Activated CD8-positive, alpha-beta T cell treated with anti-CD3 and anti-CD28 coated beads for 36 hours (primary cell): ENCODE measurements around the gene JMJD8. TPM values are rescaled to one million over a fixed set of nuclear protein-coding genes. Genes with fewer than 3 reads are reported as not detected.
A peak's percentile ranks its signal among the peaks of the same experiment; 100 is the strongest.

Experiments
- ATAC-seq: fragments of 200-7000 bp; cut with Tn5 transposase; one replicate; pipeline ENCODE4 v1.10.0; 2021; ENCODE audit warnings: mild to moderate bottlenecking, moderate library complexity
- CTCF ChIA-PET: fragments of 350-600 bp; sonication (Branson Sonifier 250); formaldehyde crosslinking; loops from one replicate; lab custom pipeline; 2021; ENCODE audit warnings: antibody characterized with exemption; lab: Charles Lee
- POLR2A ChIA-PET: fragments of 350-600 bp; sonication (Branson Sonifier 250); formaldehyde crosslinking; loops from one replicate; lab custom pipeline; 2021; ENCODE audit warnings: antibody characterized with exemption; lab: Charles Lee
- DNase-seq: peaks from one replicate; pipeline ENCODE4 v3.0.0-alpha.2; 2020
- H3K27ac Mint-ChIP-seq: one replicate; pipeline ENCODE4 v1.8.0; 2021; ENCODE audit warnings: mild to moderate bottlenecking, mixed read lengths
- H3K27me3 Mint-ChIP-seq: one replicate; pipeline ENCODE4 v1.8.0; 2021; ENCODE audit warnings: mixed read lengths
- H3K36me3 Mint-ChIP-seq: one replicate; pipeline ENCODE4 v1.8.0; 2021; ENCODE audit warnings: low read depth, mixed read lengths
- H3K4me1 Mint-ChIP-seq: one replicate; pipeline ENCODE4 v1.8.0; 2021; ENCODE audit warnings: low read depth, mixed read lengths
- H3K4me3 Mint-ChIP-seq: one replicate; pipeline ENCODE4 v1.8.0; 2021; ENCODE audit warnings: mild to moderate bottlenecking, moderate library complexity, mixed read lengths
- H3K9me3 Mint-ChIP-seq: one replicate; pipeline ENCODE4 v1.8.0; 2021; ENCODE audit warnings: mixed read lengths
- CTCF ChIP-seq: fragments of 200-600 bp; IDR thresholded peaks from one replicate; pipeline ENCODE4 v1.8.0; 2022; ENCODE audit warnings: antibody characterized with exemption, mild to moderate bottlenecking
- intact Hi-C: fragments of 100-400 bp; cut with micrococcal nuclease; formaldehyde crosslinking; loops from one replicate; pipeline ENCODE4 v1.10.0; 2022
- total RNA-seq, 2 experiments: library from RNA; stranded (reverse); gene quantifications; one replicate each; pipeline ENCODE4 v1.2.3, GENCODE V29; 2021

The JMJD8 gene
- total RNA-seq, 2 experiments from 2014 or later, result 26.2 to 28.7 TPM

- peaks cover 5% of the 10 kb centered on the region for H3K4me1 Mint-ChIP-seq
- H3K36me3 Mint-ChIP-seq, result no peaks in the 10 kb centered on the region
- no peaks in the 10 kb centered on the region for H3K9me3 Mint-ChIP-seq
- ChIA-PET CTCF (interaction anchor here (0.7 to 19.6 kb wide), 4 partner anchors 14 to 60 kb away, joined by 3 to 207 read pairs (median 8); partner anchors contain the start of genes CIAO3 and METRN), POLR2A (interaction anchor here (0.6 to 8.1 kb wide), 8 partner anchors 10 to 81 kb away, joined by 3 to 84 read pairs (median 4); partner anchors contain the start of genes CIAO3 and METRN)
- no peak for DNase-seq
- no peak overlapping the region for H3K27ac Mint-ChIP-seq
- intact Hi-C loops, result no loop called here
- ATAC-seq, result no peak
- no peak for TF ChIP-seq CTCF
- H3K4me3 Mint-ChIP-seq, result no peak overlapping the region
- no peaks in the 10 kb centered on the region for H3K27me3 Mint-ChIP-seq
Measured at GRCh38 chr16:725463-726187, 41.5 kb upstream of the JMJD8 start.

GRCh38 chr16:725041-725376 lies 40.9 kb upstream of the JMJD8 start:
- no peak for DNase-seq
- Mint-ChIP-seq H3K4me1 (peaks cover 8% of the 10 kb centered on the region), H3K4me3 (no peak overlapping the region), H3K27me3 (no peaks in the 10 kb centered on the region), H3K36me3 (no peaks in the 10 kb centered on the region), H3K9me3 (no peaks in the 10 kb centered on the region), H3K27ac (no peak overlapping the region)
- ChIA-PET CTCF (interaction anchor here (0.7 to 19.6 kb wide), 4 partner anchors 13 to 61 kb away, joined by 3 to 207 read pairs (median 8); partner anchors contain the start of genes CIAO3 and METRN), POLR2A (interaction anchor here (0.6 to 8.1 kb wide), 6 partner anchors 10 to 86 kb away, joined by 3 to 84 read pairs (median 7); partner anchors contain the start of genes CIAO3 and METRN)
- intact Hi-C loops, result no loop called here
- ATAC-seq, result no peak
- TF ChIP-seq CTCF, result no peak

DNA sequence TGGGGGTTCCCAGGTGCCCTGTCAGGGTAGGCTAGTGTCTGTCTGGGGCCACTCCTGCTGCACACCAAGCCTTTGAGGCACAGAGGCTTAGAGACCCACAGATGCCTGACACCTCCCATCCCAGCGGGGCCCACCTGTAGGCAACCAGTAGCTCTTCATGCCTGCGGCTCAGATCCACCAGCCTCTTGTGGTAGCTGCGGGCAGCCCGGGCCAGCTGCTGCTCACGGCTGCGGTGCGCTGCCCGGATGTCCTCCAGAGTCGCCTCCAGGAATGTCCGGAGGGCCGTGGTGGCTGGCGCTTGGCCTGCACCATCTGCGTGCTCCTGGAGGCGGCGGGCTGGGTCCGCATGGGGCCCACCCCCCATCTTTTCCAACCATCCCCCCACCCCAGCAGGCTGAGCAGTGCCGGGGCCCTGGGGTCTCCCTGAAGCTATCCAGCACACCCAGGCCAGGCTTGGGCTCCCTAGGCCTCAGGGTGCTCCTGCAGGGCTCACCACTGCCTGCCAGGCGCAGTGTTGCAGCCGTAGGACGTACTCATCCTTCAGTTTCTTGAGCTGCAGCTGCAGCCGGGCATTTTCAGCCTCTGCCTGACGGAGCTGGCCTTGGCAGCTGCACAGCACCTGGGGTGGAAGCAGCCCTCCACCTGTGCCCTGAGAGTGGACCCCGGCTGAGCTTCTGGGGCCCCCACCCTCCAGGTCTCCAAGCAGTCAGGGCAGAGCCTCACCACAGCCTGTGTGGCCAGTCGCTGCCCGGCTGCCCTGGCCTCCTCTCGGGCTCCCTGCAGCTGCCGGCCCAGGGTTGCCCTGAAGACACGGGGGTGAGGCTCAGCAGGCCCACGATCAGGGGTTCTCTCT lies 40.3 kb upstream of the JMJD8 start:
- intact Hi-C loops, result no loop called here
- Mint-ChIP-seq H3K27me3 (no peaks in the 10 kb centered on the region), H3K36me3 (no peaks in the 10 kb centered on the region), H3K4me3 (no peak overlapping the region), H3K9me3 (no peaks in the 10 kb centered on the region), H3K4me1 (peaks cover 12% of the 10 kb centered on the region), H3K27ac (no peak overlapping the region)
- TF ChIP-seq CTCF, result no peak
- peak; percentile 35 for DNase-seq
- ChIA-PET POLR2A (interaction anchor here (0.6 to 8.1 kb wide), 9 partner anchors 9 to 87 kb away, joined by 3 to 84 read pairs (median 4); partner anchors contain the start of genes CIAO3, JMJD8 and METRN), CTCF (interaction anchor here (0.7 to 19.6 kb wide), 4 partner anchors 12 to 61 kb away, joined by 3 to 207 read pairs (median 8); partner anchors contain the start of genes CIAO3 and METRN)
- ATAC-seq, result no peak

GRCh38 chr16:723695-724094 lies 39.6 kb upstream of the JMJD8 start:
- H3K4me1 Mint-ChIP-seq, result peaks cover 19% of the 10 kb centered on the region
- TF ChIP-seq CTCF, result no peak
- intact Hi-C loops, result no loop called here
- H3K36me3 Mint-ChIP-seq, result no peaks in the 10 kb centered on the region
- no peak overlapping the region for H3K4me3 Mint-ChIP-seq
- H3K27me3 Mint-ChIP-seq, result no peaks in the 10 kb centered on the region
- ChIA-PET POLR2A (interaction anchor here (0.8 to 8.1 kb wide), 6 partner anchors 11 to 40 kb away, joined by 3 to 84 read pairs (median 3); partner anchors contain the start of genes CIAO3 and JMJD8), CTCF (interaction anchor here (2.6 to 19.6 kb wide), 4 partner anchors 9 to 62 kb away, joined by 6 to 207 read pairs (median 12); partner anchors contain the start of genes CIAO3 and METRN)
- H3K9me3 Mint-ChIP-seq, result no peaks in the 10 kb centered on the region
- DNase-seq (no peak), ATAC-seq (no peak)
- H3K27ac Mint-ChIP-seq, result no peak overlapping the region
